RCC 7860 (cell line): ENCODE results near the gene WT1.
A peak's percentile ranks its signal among the peaks of the same experiment; 100 is the strongest.
"Not testable (repeated sequence)": the region's sequence is repeated elsewhere in the genome, so short reads cannot be mapped to it uniquely, and the experiment has no call there.

ENCODE experiments used
- DNase-seq: peaks from one replicate; pipeline ENCODE4 v3.0.0-alpha.2; 2015; ENCODE audit warnings: low spot score
- FAIRE-seq: peaks from 2 replicates; lab custom pipeline; 2012; peaks lifted over from hg19 to GRCh38; lab: Jason Lieb, UNC

The WT1 gene

GRCh38 chr11:32388871-32389770 lies 46.2 kb downstream of the WT1 start:
- DNase-seq = no peak
- no peak for FAIRE-seq

DNA sequence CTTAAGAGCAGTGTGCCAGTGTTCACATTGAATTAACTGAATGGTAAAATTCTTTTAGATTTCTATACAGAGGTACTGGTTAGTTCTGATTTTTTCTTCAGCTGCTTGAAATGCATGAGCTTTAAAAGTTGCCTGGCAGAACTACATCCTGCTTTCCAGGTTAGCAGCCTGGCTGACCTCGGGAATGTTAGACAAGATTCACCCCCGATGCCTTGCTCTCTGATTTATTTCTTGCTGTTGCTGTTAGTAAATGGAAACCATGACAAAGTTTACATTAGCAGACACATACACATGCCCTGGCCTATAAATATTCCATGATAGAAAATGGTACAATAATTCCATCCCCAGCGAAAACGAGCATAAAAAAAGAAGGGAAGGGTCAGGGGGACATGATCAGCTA lies 47.0 kb downstream of the WT1 start:
- FAIRE-seq (no peak), DNase-seq (no peak)

DNA sequence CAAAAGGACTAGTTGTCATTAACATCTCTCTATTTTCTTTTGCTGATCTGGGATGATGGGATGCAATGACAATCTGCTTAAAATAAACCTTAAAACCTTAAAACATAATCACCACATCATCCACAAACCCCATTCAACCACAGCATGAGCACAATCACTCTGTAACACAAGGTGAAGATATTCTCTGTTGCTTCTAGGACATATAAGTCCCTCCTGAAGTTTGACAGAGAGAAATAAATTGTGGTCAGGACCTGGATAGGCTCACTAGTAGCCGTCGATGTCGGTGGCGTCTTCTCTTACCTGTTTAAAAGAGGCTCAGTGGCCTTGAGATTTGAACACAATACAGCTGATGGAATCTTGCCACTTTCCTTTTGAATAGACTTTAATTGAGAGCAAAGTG lies 47.9 kb downstream of the WT1 start:
- FAIRE-seq = no peak
- DNase-seq = no peak

- FAIRE-seq (no peak), DNase-seq (peak; percentile 6)
These were observed 48.5 kb downstream of the WT1 start for GRCh38 chr11:32386770-32387377.

- DNase-seq (peak; percentile 42), FAIRE-seq (no peak)
These were observed 49.3 kb downstream of the WT1 start for GRCh38 chr11:32385998-32386397.

GRCh38 chr11:32382339-32383049 lies 52.8 kb downstream of the WT1 start:
- peak; percentile 80 for DNase-seq
- FAIRE-seq = peak; percentile 77

- FAIRE-seq = no peak
- DNase-seq = no peak
These were observed 54.2 kb downstream of the WT1 start for GRCh38 chr11:32381179-32381578.

GRCh38 chr11:32379719-32380118 lies 55.6 kb downstream of the WT1 start:
- no peak for DNase-seq
- no peak for FAIRE-seq

DNA sequence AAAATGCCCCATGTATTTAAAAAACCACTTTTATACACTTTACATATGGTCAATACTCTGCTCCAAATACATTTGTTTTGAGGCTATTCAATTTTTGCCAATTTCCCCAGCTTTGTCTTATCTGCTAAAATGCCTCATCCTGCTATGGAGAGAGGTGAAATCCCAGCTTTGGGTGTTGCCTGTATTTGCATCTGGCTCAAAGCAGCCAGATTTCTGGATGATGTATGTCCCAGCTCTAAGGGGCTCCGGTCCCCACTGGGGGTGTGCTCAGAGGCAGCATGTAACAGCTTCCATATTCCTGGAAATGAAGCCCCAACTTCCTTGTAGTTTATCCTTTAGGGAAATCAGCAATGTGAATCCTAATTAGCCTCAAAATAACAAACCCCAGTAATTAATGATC lies 59.5 kb downstream of the WT1 start:
- FAIRE-seq (no peak), DNase-seq (no peak)

GRCh38 chr11:32374261-32374711 lies 61.1 kb downstream of the WT1 start:
- no peak for FAIRE-seq
- DNase-seq = no peak

DNA sequence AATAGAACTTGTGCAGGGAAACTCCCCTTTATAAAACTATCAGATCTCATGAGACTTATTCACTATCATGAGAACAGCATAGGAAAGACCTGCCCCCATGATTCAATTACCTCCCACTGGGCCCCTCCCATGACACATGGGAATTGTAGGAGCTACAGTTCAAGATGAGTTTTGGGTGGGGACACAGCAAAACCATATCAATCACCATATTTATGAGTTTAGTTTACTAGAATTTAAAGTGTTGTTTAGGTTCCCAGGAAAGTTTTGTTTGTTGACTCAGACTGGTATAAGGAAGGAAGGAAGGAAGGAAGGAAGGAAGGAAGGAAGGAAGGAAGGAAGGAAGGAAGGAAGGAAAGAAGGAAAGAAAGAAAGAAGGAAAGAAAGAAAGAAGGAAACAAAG lies 65.4 kb downstream of the WT1 start:
- not testable (repeated sequence) for FAIRE-seq, DNase-seq

DNA sequence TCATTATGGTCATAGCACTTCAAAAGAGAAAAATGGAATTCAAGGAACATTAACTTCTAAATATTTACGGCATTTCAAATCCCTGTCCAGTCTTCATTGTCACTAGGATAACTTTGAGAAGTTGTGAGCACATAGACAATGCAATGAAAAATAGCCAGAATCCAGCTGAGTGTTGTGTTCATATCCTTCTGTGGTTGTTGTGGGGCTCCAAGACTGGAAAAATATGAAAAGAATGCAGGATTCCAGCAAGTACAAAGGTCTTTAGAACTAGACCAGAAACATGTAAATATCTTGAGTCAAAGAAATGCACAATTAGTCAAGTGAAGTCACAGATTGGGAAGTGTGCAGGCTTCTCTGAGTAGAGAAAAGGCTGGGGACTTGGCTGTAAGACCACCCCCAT lies 68.7 kb downstream of the WT1 start:
- FAIRE-seq = no peak
- peak; percentile 24 for DNase-seq

- no peak for FAIRE-seq
- DNase-seq = no peak
These were observed 70.1 kb downstream of the WT1 start for GRCh38 chr11:32365192-32365591.

DNA sequence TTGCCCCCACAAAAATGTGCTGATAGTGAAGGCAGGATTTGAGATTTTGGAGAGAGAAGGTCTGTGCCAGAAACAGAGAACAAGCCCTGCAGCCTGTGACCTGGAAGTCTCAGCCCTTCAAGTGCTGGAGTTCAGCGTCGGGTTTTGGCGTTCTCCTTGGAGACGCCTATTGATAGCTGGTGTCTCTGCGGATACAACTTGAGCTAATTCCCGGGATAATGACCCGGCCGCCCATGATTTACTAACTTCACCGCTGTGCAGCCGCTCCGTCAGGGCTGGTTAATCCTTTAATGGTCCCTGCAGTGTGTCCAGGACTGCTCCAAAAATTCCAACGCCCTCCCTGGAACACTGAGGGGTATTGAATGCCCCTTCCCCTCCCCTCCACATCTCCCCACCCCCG lies 76.6 kb downstream of the WT1 start:
- no peak for FAIRE-seq

DNA sequence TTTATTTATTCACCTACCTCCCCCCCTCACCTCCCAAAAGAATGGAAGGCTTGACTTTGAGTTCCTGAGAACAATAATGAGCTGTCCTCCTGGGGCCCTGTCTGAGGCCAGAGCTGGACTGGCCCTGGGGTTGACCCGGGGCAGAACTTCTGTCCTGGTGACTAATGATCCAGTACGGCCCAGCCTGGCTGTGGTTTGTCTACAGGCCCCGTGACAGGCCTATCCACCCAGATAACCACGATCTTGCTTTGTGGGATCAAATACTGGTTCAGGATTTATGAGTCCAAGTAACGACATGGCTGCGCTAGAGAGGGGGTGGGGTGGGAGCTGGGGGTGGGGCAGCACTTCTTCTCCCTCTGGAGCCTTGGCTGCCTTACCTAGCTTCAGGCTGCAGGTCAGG lies 81.5 kb downstream of the WT1 start:
- peak; percentile 22 for DNase-seq
- peak; percentile 30 for FAIRE-seq

More for the DNA sequence above, 76.6 kb downstream of the WT1 start:
- DNase-seq = no peak

- FAIRE-seq = no peak
These were observed 86.8 kb downstream of the WT1 start for GRCh38 chr11:32348502-32348901.

DNA sequence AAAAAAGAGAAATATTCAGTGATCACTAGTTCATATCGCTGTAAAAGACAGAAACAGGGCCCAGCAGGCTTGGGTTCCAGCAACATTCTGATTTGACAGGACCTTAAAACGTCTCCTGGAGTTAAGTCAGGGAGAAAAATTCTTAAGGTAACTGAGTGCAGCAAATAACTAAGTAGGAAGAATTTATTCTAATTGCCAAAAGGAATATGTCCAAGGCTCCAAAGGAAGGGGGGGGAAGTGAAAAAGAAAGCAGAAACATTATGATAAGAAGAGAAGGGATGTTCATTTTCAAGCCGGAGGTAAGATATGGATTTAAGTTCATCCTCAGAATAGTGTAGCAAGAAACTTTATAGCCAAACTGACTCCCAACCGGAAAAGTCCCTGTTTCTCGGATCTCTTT lies 90.4 kb downstream of the WT1 start:
- no peak for FAIRE-seq
- DNase-seq = no peak

More at GRCh38 chr11:32348502-32348901, 86.8 kb downstream of the WT1 start:
- no peak for DNase-seq

DNA sequence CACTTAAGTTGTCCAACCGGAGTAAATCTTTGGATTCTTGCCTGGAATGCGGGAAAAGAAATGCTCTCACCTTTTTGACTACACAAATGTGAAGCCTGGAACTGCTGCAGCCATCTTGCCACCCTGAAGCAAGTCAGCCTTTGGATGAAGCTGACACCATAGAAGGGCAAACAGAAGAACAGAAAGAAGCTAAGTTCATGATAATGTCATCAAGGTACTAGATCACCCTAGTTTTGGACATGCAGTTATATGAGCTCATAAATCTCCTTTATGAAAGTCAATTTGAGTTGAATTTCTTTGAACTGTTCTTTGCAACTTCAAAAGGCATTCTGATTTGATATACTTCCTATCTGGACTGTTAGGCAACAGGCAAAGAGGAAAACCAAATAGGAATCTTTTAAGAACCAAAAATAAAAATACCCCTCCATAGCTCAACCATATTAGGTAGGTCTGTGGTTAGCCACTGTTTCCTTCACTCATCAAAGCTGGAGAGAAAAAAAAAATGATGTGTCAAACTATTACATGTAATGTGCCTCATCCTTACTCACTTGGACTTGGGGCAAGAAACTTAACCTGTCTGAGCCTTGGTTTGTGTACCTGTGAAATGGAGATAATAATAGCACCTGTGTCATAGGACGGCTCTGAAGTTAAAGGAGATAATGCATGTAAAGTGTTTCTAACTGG lies 91.9 kb downstream of the WT1 start:
- DNase-seq (no peak), FAIRE-seq (no peak)

DNA sequence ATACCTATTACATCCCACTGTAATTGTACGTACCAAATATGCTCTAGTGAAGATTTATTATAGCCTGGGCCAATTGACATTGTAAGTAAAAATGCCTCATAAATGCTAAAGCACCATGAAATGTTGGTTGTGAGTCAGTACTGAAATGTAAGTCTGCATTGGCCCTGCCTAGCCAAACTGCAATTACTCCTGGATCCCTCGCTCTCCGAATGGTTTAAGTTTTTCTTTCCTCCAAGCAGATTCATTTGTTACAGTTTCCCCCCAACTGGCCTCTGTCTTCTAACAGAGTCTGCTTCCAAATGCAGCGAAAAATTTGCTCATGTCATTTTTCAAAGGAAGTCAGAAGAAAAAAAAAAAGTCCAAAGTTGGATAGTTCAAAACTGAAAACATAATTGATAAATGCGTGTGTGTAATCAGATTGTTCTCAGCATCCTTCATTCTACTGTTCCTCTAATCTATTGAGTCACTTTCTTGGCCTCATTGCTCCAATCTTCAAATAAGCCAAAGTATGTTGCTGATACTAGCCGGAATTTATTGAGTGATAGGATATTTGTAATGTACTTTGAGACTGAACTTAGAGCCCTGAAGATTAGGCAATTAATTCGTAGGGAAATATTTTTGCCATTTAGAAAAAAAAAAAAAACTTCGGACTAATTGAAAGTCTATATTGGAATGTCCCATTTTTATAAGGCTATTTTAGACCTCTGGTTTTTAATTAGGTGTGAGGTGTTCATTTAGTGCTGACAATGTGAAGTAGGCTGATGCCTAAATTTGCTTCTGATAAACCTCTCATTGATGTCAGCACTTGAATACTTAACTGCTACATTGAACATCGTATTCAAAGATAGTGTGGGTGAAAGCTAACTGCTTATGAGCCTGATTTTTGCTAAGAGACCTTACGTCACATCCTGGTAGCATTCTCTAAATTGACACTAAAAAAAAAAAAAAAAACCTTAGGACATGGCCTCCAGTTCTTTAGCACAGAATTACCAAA lies 93.4 kb downstream of the WT1 start:
- DNase-seq (no peak), FAIRE-seq (no peak)

DNA sequence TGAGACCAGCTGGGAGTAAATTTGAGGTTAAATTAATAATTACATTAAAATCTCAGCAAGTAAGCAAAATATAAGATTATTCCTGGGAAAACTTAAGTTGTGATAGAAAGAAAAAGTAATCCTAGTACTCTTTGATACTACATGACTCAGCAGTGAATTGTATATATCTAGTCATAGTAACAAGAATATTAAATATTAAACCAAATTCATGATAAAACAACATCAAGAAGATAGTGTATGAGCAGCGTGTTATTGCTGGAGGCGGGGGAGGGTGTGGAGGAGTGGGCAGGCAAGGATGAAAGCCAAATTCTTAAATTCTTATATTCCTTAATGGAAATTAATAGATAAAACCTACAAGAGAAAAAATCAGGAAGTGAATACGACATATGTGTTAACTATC lies 95.2 kb downstream of the WT1 start:
- DNase-seq (no peak), FAIRE-seq (no peak)
